PC-3 (cell line): ENCODE data around the gene MUC6. TPM values are rescaled to one million over a fixed set of nuclear protein-coding genes. Genes with fewer than 3 reads are reported as not detected.
"Not testable (repeated sequence)": the region's sequence is repeated elsewhere in the genome, so short reads cannot be mapped to it uniquely, and the experiment has no call there.

ENCODE experiments used
- ATAC-seq: fragments of 200-7000 bp; cut with Tn5 transposase; 2 replicates; pipeline ENCODE4 v1.9.1; 2020; ENCODE audit warnings: mild to moderate bottlenecking, moderate library complexity
- BruUV-seq: library from RNA; stranded (reverse); fragments of 400-500 nt; replicated peaks from 2 replicates; lab custom pipeline; 2021; lab: Mats Ljungman, UMichigan
- CTCF ChIA-PET: fragments of 300-600 bp; sonication (Branson Sonifier 250); formaldehyde crosslinking; loops from one replicate; lab custom pipeline; 2022; ENCODE audit warnings: antibody characterized with exemption; lab: Charles Lee
- POLR2A ChIA-PET: fragments of 300-600 bp; sonication (Branson Sonifier 250); formaldehyde crosslinking; loops from one replicate; lab custom pipeline; 2022; ENCODE audit warnings: antibody characterized with exemption; ENCODE audit not compliant: unreplicated experiment; lab: Charles Lee
- DNase-seq: peaks from one replicate; pipeline ENCODE4 v3.0.0-alpha.2; 2015
- H2AFZ ChIP-seq: fragments of 300-600 bp; sonication (generic); 2 replicates; pipeline ENCODE4 v1.6.0; 2016; ENCODE audit warnings: antibody characterized with exemption, low read length
- H3F3A ChIP-seq: fragments of 300-600 bp; sonication (generic); one replicate; pipeline ENCODE4 v1.6.0; 2017; ENCODE audit warnings: antibody characterized with exemption, low read length, control low read depth, mild to moderate bottlenecking; ENCODE audit not compliant: unreplicated experiment
- H3K27ac ChIP-seq: fragments of 300-600 bp; sonication (generic); 2 replicates; pipeline ENCODE4 v1.5.1; 2016; ENCODE audit warnings: mild to moderate bottlenecking, low read length
- H3K27me3 ChIP-seq: fragments of 300-600 bp; sonication (generic); 2 replicates; pipeline ENCODE4 v1.6.1; 2016; ENCODE audit warnings: low read length, mixed read lengths
- H3K36me3 ChIP-seq: fragments of 300-600 bp; sonication (generic); 2 replicates; pipeline ENCODE4 v1.6.1; 2016; ENCODE audit warnings: low read depth, mixed run types, low read length, mixed read lengths
- H3K4me1 ChIP-seq: fragments of 300-600 bp; sonication (generic); 2 replicates; pipeline ENCODE4 v1.5.1; 2016; ENCODE audit warnings: low read length; ENCODE audit not compliant: insufficient read depth
- H3K4me2 ChIP-seq: fragments of 300-600 bp; sonication (generic); 2 replicates; pipeline ENCODE4 v1.6.0; 2016; ENCODE audit warnings: low read length
- H3K4me3 ChIP-seq: fragments of 300-600 bp; sonication (generic); 2 replicates; pipeline ENCODE4 v1.5.1; 2016; ENCODE audit warnings: mild to moderate bottlenecking, low read length, mixed read lengths
- H3K79me2 ChIP-seq: fragments of 300-600 bp; sonication (generic); 2 replicates; pipeline ENCODE4 v1.6.1; 2017; ENCODE audit warnings: low read length, mixed read lengths
- H3K9ac ChIP-seq: fragments of 300-600 bp; sonication (generic); 2 replicates; pipeline ENCODE4 v1.6.0; 2016; ENCODE audit warnings: mild to moderate bottlenecking, low read length
- H3K9me2 ChIP-seq: fragments of 300-600 bp; sonication (generic); replicated peaks from 2 replicates; pipeline ENCODE4 v1.6.1; 2016; ENCODE audit warnings: mixed run types, low read length, mixed read lengths
- H3K9me3 ChIP-seq: fragments of 300-600 bp; sonication (generic); 2 replicates; pipeline ENCODE4 v1.6.1; 2016; ENCODE audit warnings: low read length, mixed read lengths
- H4K20me1 ChIP-seq: fragments of 300-600 bp; sonication (generic); 2 replicates; pipeline ENCODE4 v1.6.1; 2016; ENCODE audit warnings: low read length, mixed read lengths
- EZH2 ChIP-seq: fragments of 300-600 bp; sonication (generic); IDR thresholded peaks from one replicate; pipeline ENCODE4 v1.6.1; 2017; ENCODE audit warnings: antibody characterized with exemption, mild to moderate bottlenecking, low read length; ENCODE audit not compliant: unreplicated experiment
- EZH2phosphoT487 ChIP-seq: fragments of 300-600 bp; sonication (generic); IDR thresholded peaks from 2 replicates; pipeline ENCODE4 v1.6.1; 2018; ENCODE audit warnings: mild to moderate bottlenecking, antibody characterized with exemption, low read length, borderline replicate concordance
- intact Hi-C: fragments of 100-400 bp; cut with micrococcal nuclease; formaldehyde crosslinking; loops from 2 replicates; pipeline ENCODE4 v1.9.0; 2023
- total RNA-seq: library from RNA; depleted of rRNA; stranded (reverse); fragments of >200 nt; gene quantifications from 2 replicates; pipeline ENCODE4 v1.2.3, GENCODE V29; 2014
- TF ChIP-seq, protein P1 (sequence below): fragments of 300-600 bp; sonication (generic); conservative IDR thresholded peaks from 2 replicates; pipeline ENCODE4 v1.5.1; 2017; ENCODE audit warnings: antibody characterized with exemption, low read depth, mild to moderate bottlenecking, low read length

Gene MUC6
- total RNA-seq, 1 experiment from 2014 or later: 0.18 TPM

DNA sequence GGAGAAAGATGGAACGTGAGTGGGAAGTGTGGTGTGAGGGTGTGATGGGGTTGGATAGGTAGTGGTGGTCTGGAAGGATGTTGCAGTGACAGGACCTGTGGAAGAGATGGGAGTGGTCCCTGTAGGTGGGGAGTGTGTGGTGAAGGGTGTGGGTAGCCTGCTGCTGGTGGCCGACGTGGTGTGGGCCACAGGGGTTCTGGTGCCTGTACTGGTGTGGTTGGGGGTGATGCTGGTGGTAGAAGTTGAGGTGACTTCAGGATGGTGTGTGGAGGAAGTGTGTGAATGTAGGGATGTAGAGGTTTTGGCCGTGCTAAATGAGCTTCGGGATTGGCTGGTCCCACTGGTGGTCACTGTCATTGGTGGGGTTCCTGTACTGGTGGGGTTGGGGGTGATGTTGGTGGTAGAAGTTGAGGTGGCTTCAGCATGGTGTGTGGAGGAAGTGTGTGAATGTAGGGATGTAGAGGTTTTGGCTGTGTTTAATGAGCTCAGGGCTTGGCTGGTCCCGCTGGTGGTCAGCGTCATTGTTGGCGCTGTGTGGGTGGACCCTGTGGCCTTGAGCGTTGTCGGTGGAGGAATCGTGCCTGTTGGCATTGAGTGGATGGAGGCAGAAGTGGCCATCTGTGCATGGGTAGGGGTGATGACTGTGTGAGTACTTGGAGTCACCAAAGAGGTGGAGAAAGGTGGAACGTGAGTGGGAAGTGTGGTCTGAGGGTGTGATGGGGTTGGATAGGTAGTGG, 19.1 kb downstream of the MUC6 start:
- intact Hi-C loops: no loop called here
- Histone ChIP-seq H3K9me2 (no peaks in the 10 kb centered on the region), H3K4me3 (no peak overlapping the region), H3K4me1 (no peaks in the 10 kb centered on the region), H2AFZ (no peak overlapping the region), H3K27me3 (no peaks in the 10 kb centered on the region), H3K9ac (no peak overlapping the region), H3K9me3 (0 out of 2 replicates have a peak, but pooled peaks cover 2% of the 10 kb centered on the region), H3K79me2 (no peaks in the 10 kb centered on the region), H3F3A (no peaks in the 10 kb centered on the region), H3K27ac (no peak overlapping the region), H4K20me1 (no peaks in the 10 kb centered on the region), H3K4me2 (no peak overlapping the region), H3K36me3 (0 out of 2 replicates have a peak, but pooled peaks cover 3% of the 10 kb centered on the region)
- no TSS peak for BruUV-seq
- POLR2A ChIA-PET: no interaction called here
- ATAC-seq: peak; percentile 26
- CTCF ChIA-PET: interaction anchor here (0.5 kb wide), 1 partner anchor 264 kb away, joined by 3 read pairs; no protein-coding TSS in a partner anchor
- TF ChIP-seq EZH2phosphoT487: no peak
- TF ChIP-seq, protein P1, sequence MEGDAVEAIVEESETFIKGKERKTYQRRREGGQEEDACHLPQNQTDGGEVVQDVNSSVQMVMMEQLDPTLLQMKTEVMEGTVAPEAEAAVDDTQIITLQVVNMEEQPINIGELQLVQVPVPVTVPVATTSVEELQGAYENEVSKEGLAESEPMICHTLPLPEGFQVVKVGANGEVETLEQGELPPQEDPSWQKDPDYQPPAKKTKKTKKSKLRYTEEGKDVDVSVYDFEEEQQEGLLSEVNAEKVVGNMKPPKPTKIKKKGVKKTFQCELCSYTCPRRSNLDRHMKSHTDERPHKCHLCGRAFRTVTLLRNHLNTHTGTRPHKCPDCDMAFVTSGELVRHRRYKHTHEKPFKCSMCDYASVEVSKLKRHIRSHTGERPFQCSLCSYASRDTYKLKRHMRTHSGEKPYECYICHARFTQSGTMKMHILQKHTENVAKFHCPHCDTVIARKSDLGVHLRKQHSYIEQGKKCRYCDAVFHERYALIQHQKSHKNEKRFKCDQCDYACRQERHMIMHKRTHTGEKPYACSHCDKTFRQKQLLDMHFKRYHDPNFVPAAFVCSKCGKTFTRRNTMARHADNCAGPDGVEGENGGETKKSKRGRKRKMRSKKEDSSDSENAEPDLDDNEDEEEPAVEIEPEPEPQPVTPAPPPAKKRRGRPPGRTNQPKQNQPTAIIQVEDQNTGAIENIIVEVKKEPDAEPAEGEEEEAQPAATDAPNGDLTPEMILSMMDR: no peak
- TF ChIP-seq EZH2: no peak
- DNase-seq: peak; percentile 12

DNA sequence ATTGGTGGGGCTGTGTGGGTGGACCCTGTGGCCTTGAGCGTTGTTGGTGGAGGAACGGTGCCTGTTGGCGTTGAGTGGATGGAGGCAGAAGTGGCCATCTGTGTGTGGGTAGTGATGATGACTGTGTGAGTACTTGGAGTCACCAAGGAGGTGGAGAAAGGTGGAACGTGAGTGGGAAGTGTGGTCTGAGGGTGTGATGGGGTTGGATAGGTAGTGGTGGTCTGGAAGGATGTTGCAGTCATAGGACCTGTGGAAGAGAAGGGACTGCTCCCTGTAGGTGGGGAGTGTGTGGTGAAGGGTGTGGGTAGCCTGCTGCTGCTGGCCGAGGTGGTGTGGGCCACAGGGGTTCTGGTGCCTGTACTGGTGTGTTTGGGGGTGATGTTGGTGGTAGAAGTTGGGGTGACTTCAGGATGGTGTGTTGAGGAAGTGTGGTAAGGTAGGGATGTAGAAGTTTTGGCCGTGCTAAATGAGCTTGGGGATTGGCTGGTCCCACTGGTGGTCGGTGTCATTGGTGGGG, 19.9 kb downstream of the MUC6 start:
- peak; percentile 33 for ATAC-seq
- H3K27ac ChIP-seq, CTCF ChIA-PET: not testable (repeated sequence)

DNA sequence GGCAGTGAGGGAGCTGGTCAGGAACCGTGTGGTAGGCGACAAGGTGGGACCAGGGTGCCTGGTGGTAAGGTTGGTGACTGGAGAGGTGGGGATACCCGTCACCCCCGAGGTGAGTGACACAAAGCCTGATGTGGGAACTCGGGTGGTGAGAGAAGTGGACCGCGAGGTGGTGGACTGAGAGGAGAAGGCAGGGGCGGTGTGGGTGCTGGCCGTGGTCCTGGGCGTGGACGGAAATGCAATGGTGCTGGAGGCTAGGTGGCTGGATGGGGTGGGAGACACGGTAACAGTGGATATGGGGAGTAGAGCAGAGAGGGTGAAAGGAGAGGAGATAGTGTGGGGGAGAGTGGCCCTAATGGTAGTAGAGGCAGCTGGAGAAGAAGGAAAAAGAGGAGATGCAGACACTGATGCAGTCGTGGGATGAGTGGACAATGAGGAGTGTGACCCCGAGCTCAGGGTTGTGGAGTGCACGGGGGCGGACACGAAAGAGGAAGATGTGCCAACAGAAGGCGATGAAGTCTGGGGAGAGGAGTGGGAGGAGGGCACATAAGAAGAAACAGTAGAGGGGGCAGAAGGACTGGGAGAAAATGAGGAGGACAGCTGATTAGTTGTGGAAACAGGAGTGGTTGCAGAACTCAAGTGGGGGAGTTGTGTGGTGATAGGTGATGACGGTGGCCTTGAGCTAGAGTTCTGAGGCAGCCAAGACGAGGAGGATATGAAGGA, 20.5 kb downstream of the MUC6 start:
- Histone ChIP-seq H3K36me3 (peaks cover 3% of the 10 kb centered on the region; the same call in 1 of the 2 replicates), H3K4me3 (no peak overlapping the region), H3K27ac (no peak overlapping the region), H4K20me1 (no peaks in the 10 kb centered on the region), H3K9me2 (no peaks in the 10 kb centered on the region), H3K4me1 (no peaks in the 10 kb centered on the region), H3K9ac (no peak overlapping the region), H3K4me2 (no peak overlapping the region), H3K9me3 (0 out of 2 replicates have a peak, but pooled peaks cover 2% of the 10 kb centered on the region), H3K27me3 (no peaks in the 10 kb centered on the region), H3K79me2 (no peaks in the 10 kb centered on the region), H2AFZ (no peak overlapping the region), H3F3A (no peaks in the 10 kb centered on the region)
- POLR2A ChIA-PET: no interaction called here
- CTCF ChIA-PET: no interaction called here
- ATAC-seq (no peak), DNase-seq (no peak)
- no peak for TF ChIP-seq EZH2
- no peak for TF ChIP-seq EZH2phosphoT487
- TF ChIP-seq, protein P1: no peak
- BruUV-seq: no TSS peak
- intact Hi-C loops: no loop called here

More for the DNA sequence above, 19.9 kb downstream of the MUC6 start:
- H3K27me3 ChIP-seq, H3K9ac ChIP-seq, H3F3A ChIP-seq, H3K79me2 ChIP-seq, H3K9me2 ChIP-seq, H3K36me3 ChIP-seq, H4K20me1 ChIP-seq, H3K4me3 ChIP-seq, POLR2A ChIA-PET, H3K4me2 ChIP-seq, H3K4me1 ChIP-seq, intact Hi-C loops, H2AFZ ChIP-seq, DNase-seq, H3K9me3 ChIP-seq: not testable (repeated sequence)
- BruUV-seq: TSS peak; percentile 71
